HepG2 (cell line): ENCODE data around the gene TEX35. TPM values are rescaled to one million over a fixed set of nuclear protein-coding genes. Genes with fewer than 3 reads are reported as not detected.

ENCODE experiments used
- ATAC-seq: fragments of 200-7000 bp; cut with Tn5 transposase; 3 replicates; pipeline ENCODE4 v1.9.1; 2020; ENCODE audit warnings: mild to moderate bottlenecking, moderate library complexity
- BruUV-seq: library from RNA; stranded (reverse); fragments of 400-500 nt; replicated peaks from 2 replicates; lab custom pipeline; 2021; lab: Mats Ljungman, UMichigan
- CTCF ChIA-PET: fragments of 300-600 bp; formaldehyde crosslinking; extraction: SDS; loops from one replicate; lab custom pipeline; 2021; ENCODE audit warnings: low total read pairs, inconsistent platforms, low intra/inter-chr PET ratio; lab: Yijun Ruan, JAX
- POLR2A ChIA-PET: fragments of 350-600 bp; sonication (Branson Sonifier 250); formaldehyde crosslinking; loops from one replicate; lab custom pipeline; 2020; ENCODE audit warnings: antibody characterized with exemption, inconsistent platforms; lab: Yijun Ruan, JAX
- DNase-seq: peaks from one replicate; pipeline ENCODE4 v3.0.0-alpha.2; 2015; ENCODE audit warnings: low spot score
- FAIRE-seq: peaks from 3 replicates; lab custom pipeline; 2011; peaks lifted over from hg19 to GRCh38; lab: Jason Lieb, UNC
- H2AFZ ChIP-seq: one replicate; pipeline ENCODE4 v1.6.1; 2011; ENCODE audit warnings: low read length, inconsistent platforms
- H3K27ac ChIP-seq: fragments of 300-600 bp; 3 replicates; pipeline ENCODE4 v1.8.0; 2011; ENCODE audit warnings: mixed run types, mild to moderate bottlenecking, mixed read lengths, low read length, inconsistent platforms; ENCODE audit not compliant: insufficient read depth; ENCODE audit errors: extremely low read length
- H3K27me3 ChIP-seq, 2 experiments: fragments of 200-600 bp in 1 of 2; 2 replicates in 1 of 2; 3 replicates in 1 of 2; pipeline versions ENCODE4 v1.6.0 to v1.8.0; 2011; ENCODE audit warnings: low read length in 2 of 2, mild to moderate bottlenecking in 2 of 2, moderate library complexity in 2 of 2, inconsistent platforms in 1 of 2; ENCODE audit not compliant: insufficient read depth in 2 of 2, control insufficient read depth in 1 of 2
- H3K36me3 ChIP-seq, 2 experiments: fragments of 200-600 bp in 1 of 2; replicated peaks in 1 of 2; 2 replicates in 1 of 2; 3 replicates in 1 of 2; pipeline versions ENCODE4 v1.5.1 to v1.8.0; 2011; ENCODE audit warnings: low read length in 2 of 2, inconsistent platforms in 1 of 2; ENCODE audit not compliant: insufficient read depth in 2 of 2, control insufficient read depth in 1 of 2
- H3K4me1 ChIP-seq: 2 replicates; pipeline ENCODE4 v1.5.1; 2012; ENCODE audit warnings: low read length, inconsistent platforms; ENCODE audit not compliant: insufficient read depth
- H3K4me2 ChIP-seq: 2 replicates; pipeline ENCODE4 v1.6.0; 2011; ENCODE audit warnings: low read depth, low read length, inconsistent platforms
- H3K4me3 ChIP-seq, 3 experiments: fragments of 200-600 bp in 1 of 3; sonication (generic), shearing (Covaris generic) in 1 of 3; replicated peaks in 1 of 3; 2 replicates each; pipeline ENCODE4 v1.5.1; 2011 to 2016; ENCODE audit warnings: low read length in 3 of 3, inconsistent platforms in 2 of 3, low read depth in 2 of 3, mild to moderate bottlenecking in 2 of 3, control low read depth in 1 of 3, mixed read lengths in 1 of 3; ENCODE audit not compliant: insufficient read depth in 1 of 3
- H3K79me2 ChIP-seq: one replicate; pipeline ENCODE4 v1.6.1; 2011; ENCODE audit warnings: low read length, inconsistent platforms; ENCODE audit not compliant: insufficient read depth
- H3K9ac ChIP-seq: 2 replicates; pipeline ENCODE4 v1.6.0; 2011; ENCODE audit warnings: mild to moderate bottlenecking, low read depth, low read length, inconsistent platforms; ENCODE audit not compliant: insufficient read depth
- H3K9me3 ChIP-seq: 2 replicates; pipeline ENCODE4 v1.5.1; 2012; ENCODE audit warnings: mild to moderate bottlenecking, low read length
- H4K20me1 ChIP-seq: 2 replicates; pipeline ENCODE4 v1.6.0; 2011; ENCODE audit warnings: inconsistent platforms, mild to moderate bottlenecking, low read length, moderate library complexity; ENCODE audit not compliant: insufficient read depth
- ARID2 ChIP-seq: sonication (generic); formaldehyde crosslinking; IDR thresholded peaks from 2 replicates; pipeline ENCODE4 v1.8.1; 2022; ENCODE audit warnings: mild to moderate bottlenecking, missing genetic modification reagents, borderline replicate concordance
- BATF2 ChIP-seq: sonication (generic); formaldehyde crosslinking; IDR thresholded peaks from 2 replicates; pipeline ENCODE4 v1.8.0; 2022; ENCODE audit warnings: mild to moderate bottlenecking, missing genetic modification reagents, moderate library complexity
- ERF ChIP-seq: IDR thresholded peaks from 2 replicates; pipeline ENCODE4 v1.6.1; 2018; ENCODE audit warnings: missing biosample characterization, missing genetic modification reagents
- HOXA5 ChIP-seq: sonication (generic); formaldehyde crosslinking; IDR thresholded peaks from 2 replicates; pipeline ENCODE4 v1.4.0; 2020; ENCODE audit warnings: missing genetic modification reagents
- MEIS1 ChIP-seq: sonication (generic); formaldehyde crosslinking; IDR thresholded peaks from 2 replicates; pipeline ENCODE4 v1.9.0; 2021; ENCODE audit warnings: mild to moderate bottlenecking, missing genetic modification reagents, moderate library complexity, borderline replicate concordance
- MTERF4 ChIP-seq: sonication (generic); formaldehyde crosslinking; IDR thresholded peaks from 2 replicates; pipeline ENCODE4 v1.8.0; 2023; ENCODE audit warnings: mild to moderate bottlenecking, missing genetic modification reagents
- PAF1 ChIP-seq: IDR thresholded peaks from 2 replicates; pipeline ENCODE4 v1.6.1; 2016; ENCODE audit warnings: missing genetic modification reagents, missing compliant biosample characterization
- PITX1 ChIP-seq: sonication (generic); formaldehyde crosslinking; IDR thresholded peaks from 2 replicates; pipeline ENCODE4 v1.5.1; 2020; ENCODE audit warnings: mild to moderate bottlenecking, missing genetic modification reagents
- POLR2A ChIP-seq, 2 experiments: IDR thresholded peaks; 2 replicates each; pipeline ENCODE4 v1.6.1; 2011; ENCODE audit warnings: low read depth in 2 of 2, low read length in 2 of 2, mild to moderate bottlenecking in 1 of 2, moderate library complexity in 1 of 2; ENCODE audit not compliant: insufficient read depth in 1 of 2
- SP2 ChIP-seq: sonication (generic); formaldehyde crosslinking; IDR thresholded peaks from 2 replicates; pipeline ENCODE4 v1.5.1; 2020; ENCODE audit warnings: mild to moderate bottlenecking, missing genetic modification reagents
- SRSF9 ChIP-seq: fragments of 200-400 bp; formaldehyde crosslinking; IDR thresholded peaks from 2 replicates; pipeline ENCODE4 v1.6.1; 2018; ENCODE audit warnings: borderline replicate concordance, mild to moderate bottlenecking, low read depth, low read length; ENCODE audit not compliant: insufficient read depth, poor library complexity, severe bottlenecking
- TAF1 ChIP-seq: sonication (generic); formaldehyde crosslinking; IDR thresholded peaks from 2 replicates; pipeline ENCODE4 v1.4.0; 2020; ENCODE audit warnings: missing genetic modification reagents
- ZNF136 ChIP-seq: sonication (generic); formaldehyde crosslinking; IDR thresholded peaks from 2 replicates; pipeline ENCODE4 v1.8.1; 2022; ENCODE audit warnings: low read depth, mild to moderate bottlenecking, moderate library complexity, missing genetic modification reagents
- ZNF616 ChIP-seq: sonication (generic); formaldehyde crosslinking; IDR thresholded peaks from 2 replicates; pipeline ENCODE4 v1.5.0; 2020; ENCODE audit warnings: low read depth, mild to moderate bottlenecking, missing genetic modification reagents
- ZNF841 ChIP-seq: sonication (generic); formaldehyde crosslinking; IDR thresholded peaks from 2 replicates; pipeline ENCODE4 v1.8.1; 2023; ENCODE audit warnings: missing genetic modification reagents, borderline replicate concordance
- WGBS: methylation state at CpG from one replicate; pipeline ENCODE4 v1.1.6; 2017; ENCODE audit warnings: low lambda C conversion rate; 5-methylcytosine and 5-hydroxymethylcytosine counted together
- in situ Hi-C: cut with HindIII; loops from 2 replicates; pipeline ENCODE4 v1.10.0; 2017; ENCODE audit warnings: low pct_unique_long_range_greater_than_20kb; ENCODE audit not compliant: extremely low pct_ligation_motif_present
- intact Hi-C: fragments of 100-400 bp; cut with micrococcal nuclease; formaldehyde crosslinking; loops from one replicate; pipeline ENCODE4 v1.10.0; 2022; ENCODE audit not compliant: unreplicated experiment
- polyA plus RNA-seq, 8 experiments: library from polyadenylated mRNA; depleted of rRNA in 3 of 8; stranded (reverse) in 7 of 8; unstranded in 1 of 8; fragments of >200 nt; fragmentation: Illumina TruSeq in 4 of 8; extraction: Trizol in 4 of 8; gene quantifications; 2 replicates each; pipeline versions ENCODE4 v1.2.1 to v1.2.3, GENCODE V29; 2011 to 2016; ENCODE audit warnings: low read depth in 4 of 8, missing spikeins in 1 of 8, mixed read lengths in 1 of 8; ENCODE audit not compliant: insufficient read depth in 1 of 8
- total RNA-seq, 5 experiments: library from RNA; depleted of rRNA; stranded (reverse); fragments of >200 nt; fragmentation: Illumina TruSeq; extraction: Trizol; gene quantifications; 2 replicates each; pipeline ENCODE4 v1.2.3, GENCODE V29; 2016; ENCODE audit warnings: low read depth in 1 of 5
- TF ChIP-seq, protein P1 (sequence below): sonication (generic); formaldehyde crosslinking; IDR thresholded peaks from 2 replicates; pipeline ENCODE4 v1.4.0; 2020; ENCODE audit warnings: missing genetic modification reagents

TEX35 gene
- total and polyA plus RNA-seq, 2 of the 13 experiments (the other 11 are each of a cell fraction or from before 2014, with no cell fraction given), result not detected

DNA sequence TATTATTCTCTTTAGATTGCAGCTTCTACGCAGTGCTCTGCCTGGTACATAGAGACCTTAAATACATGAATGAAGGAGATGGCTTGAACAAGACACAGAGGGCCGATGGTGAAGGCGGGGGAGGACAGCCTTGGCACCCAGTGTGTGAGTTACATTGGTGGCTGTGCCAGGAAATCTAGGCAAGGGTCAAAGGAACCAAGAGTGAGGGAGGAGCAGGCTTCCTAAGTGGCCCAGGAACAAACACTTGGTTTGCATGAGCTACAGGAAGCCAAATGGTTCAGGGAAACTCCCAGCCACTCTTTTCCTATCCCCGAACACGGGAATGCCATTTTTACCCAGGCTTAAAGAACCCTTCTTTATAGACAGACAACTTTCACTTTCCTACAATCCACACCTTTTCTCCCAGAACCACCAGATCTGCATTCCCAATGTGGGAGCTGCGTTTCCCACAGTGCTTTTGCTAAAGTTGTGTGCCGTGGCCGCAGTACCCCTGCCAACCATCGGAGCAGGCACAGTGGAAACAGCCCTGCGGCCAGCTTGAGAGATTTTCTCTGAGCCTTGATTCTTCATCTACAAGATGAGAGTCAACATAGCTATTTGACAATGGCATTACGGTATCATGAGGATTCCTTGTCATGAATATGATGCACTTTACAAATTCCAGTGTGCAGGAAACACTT is 12.7 kb upstream of the TEX35 start:
- Histone ChIP-seq H3K27ac (no peak overlapping the region), H3K27me3 (peaks cover 0 to 20% of the 10 kb centered on the region in 2 experiments; a peak in 3 of 5 replicates), H2AFZ (no peak overlapping the region), H3K36me3 (no peaks in the 10 kb centered on the region), H3K9me3 (no peaks in the 10 kb centered on the region), H3K4me2 (peak overlapping the region; percentile 38), H3K79me2 (no peaks in the 10 kb centered on the region), H3K9ac (no peak overlapping the region), H3K4me1 (peaks cover 9% of the 10 kb centered on the region; the same call in 1 of the 2 replicates), H4K20me1 (no peaks in the 10 kb centered on the region), H3K4me3 (peak overlapping the region in 1 of 3 experiments; percentile 23; a peak in 2 of 6 replicates)
- WGBS, result 45% methylated on average over 11 of the region's 11 CpGs
- no peak for DNase-seq
- in situ Hi-C loops (loop anchor here (10.0 kb wide), 1 partner anchor 205 kb away; no protein-coding TSS in a partner anchor), intact Hi-C loops (loop anchor here (2.0 kb wide), 2 partner anchors 189 to 199 kb away; no protein-coding TSS in a partner anchor)
- no TSS peak for BruUV-seq
- FAIRE-seq, result no peak
- POLR2A ChIA-PET, result no interaction called here
- peak; percentile 63 for ATAC-seq
- CTCF ChIA-PET, result interaction anchor here (1.2 kb wide), 1 partner anchor 253 kb away, joined by 3 read pairs; no protein-coding TSS in a partner anchor
- TF ChIP-seq BATF2 (CRISPR knock-in tag), result no peak
- no peak for TF ChIP-seq MTERF4
- TF ChIP-seq PITX1, result no peak
- TF ChIP-seq SRSF9, result no peak
- no peak for TF ChIP-seq ARID2 (CRISPR knock-in tag)
- TF ChIP-seq ERF (CRISPR knock-in tag), result no peak
- TF ChIP-seq PAF1 (CRISPR knock-in tag), result no peak
- no peak for TF ChIP-seq ZNF136
- TF ChIP-seq HOXA5 (CRISPR knock-in tag), result no peak
- no peak for TF ChIP-seq ZNF616 (CRISPR knock-in tag)
- no peak for TF ChIP-seq POLR2A (IDR thresholded peaks at IDR 0.05; ENCODE audit: insufficient read depth in 1 of 2, low read depth in 2 of 2, low read length in 2 of 2)
- TF ChIP-seq TAF1, result no peak
- TF ChIP-seq, protein P1, sequence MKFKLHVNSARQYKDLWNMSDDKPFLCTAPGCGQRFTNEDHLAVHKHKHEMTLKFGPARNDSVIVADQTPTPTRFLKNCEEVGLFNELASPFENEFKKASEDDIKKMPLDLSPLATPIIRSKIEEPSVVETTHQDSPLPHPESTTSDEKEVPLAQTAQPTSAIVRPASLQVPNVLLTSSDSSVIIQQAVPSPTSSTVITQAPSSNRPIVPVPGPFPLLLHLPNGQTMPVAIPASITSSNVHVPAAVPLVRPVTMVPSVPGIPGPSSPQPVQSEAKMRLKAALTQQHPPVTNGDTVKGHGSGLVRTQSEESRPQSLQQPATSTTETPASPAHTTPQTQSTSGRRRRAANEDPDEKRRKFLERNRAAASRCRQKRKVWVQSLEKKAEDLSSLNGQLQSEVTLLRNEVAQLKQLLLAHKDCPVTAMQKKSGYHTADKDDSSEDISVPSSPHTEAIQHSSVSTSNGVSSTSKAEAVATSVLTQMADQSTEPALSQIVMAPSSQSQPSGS (CRISPR knock-in tag), result no peak
- no peak for TF ChIP-seq SP2 (CRISPR knock-in tag)
- no peak for TF ChIP-seq ZNF841 (CRISPR knock-in tag)
- no peak for TF ChIP-seq MEIS1
